GM20000 (cell line): ENCODE data around the gene LARGE1.

ENCODE experiments used
- DNase-seq: peaks from one replicate; pipeline ENCODE4 v3.0.0; 2012; ENCODE audit warnings: low spot score
- CTCF ChIP-seq: IDR thresholded peaks from 2 replicates; pipeline ENCODE4 v1.5.1; 2012; ENCODE audit warnings: mild to moderate bottlenecking, control low read depth; ENCODE audit errors: extremely low read depth, missing control alignments

Gene LARGE1

GRCh38 chr22:33605221-33605620 lies 315.1 kb downstream of the LARGE1 start:
- TF ChIP-seq CTCF, result no peak
- no peak for DNase-seq

- DNase-seq, result no peak
Measured at GRCh38 chr22:33601062-33601461, 319.2 kb downstream of the LARGE1 start.

DNA sequence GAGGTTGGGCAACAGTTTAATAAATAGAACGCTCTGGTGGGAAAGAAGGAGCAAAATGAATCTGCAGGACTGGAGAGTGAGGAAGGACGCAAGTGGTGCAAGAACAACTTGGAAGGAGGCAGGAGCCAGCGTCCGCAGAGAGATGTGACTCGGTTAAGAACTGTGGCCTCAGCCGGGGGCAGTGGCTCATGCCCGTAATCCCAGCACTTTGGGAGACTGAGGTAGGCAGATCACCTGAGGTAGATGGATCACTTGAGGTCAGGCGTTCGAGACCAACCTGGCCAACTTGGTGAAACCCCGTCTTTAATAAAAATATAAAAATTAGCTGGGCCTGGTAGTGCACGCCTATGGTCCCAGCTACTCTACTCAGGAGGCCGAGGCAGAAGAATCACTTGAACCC lies 319.7 kb downstream of the LARGE1 start:
- DNase-seq, result no peak
- no peak for TF ChIP-seq CTCF

More at GRCh38 chr22:33601062-33601461, 319.2 kb downstream of the LARGE1 start:
- no peak for TF ChIP-seq CTCF

DNA sequence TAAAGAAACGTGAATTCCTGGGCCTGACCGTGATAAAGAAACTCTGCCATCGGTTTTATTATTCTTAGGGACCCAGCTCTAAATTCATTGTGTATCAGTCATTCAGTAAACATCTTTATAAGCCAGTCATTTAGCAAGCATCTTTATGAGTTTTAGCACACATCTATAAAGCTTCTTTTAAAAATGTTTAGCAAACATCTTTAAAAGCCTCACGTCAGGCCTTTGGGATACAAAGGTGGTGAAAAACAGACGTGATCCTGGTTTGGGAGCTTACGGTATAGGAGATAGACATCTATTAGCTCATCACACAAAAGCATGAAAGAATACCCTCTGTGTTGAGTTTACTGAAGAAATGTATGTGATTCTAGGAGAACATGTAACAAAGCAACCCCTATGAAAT lies 320.2 kb downstream of the LARGE1 start:
- no peak for DNase-seq
- no peak for TF ChIP-seq CTCF

DNA sequence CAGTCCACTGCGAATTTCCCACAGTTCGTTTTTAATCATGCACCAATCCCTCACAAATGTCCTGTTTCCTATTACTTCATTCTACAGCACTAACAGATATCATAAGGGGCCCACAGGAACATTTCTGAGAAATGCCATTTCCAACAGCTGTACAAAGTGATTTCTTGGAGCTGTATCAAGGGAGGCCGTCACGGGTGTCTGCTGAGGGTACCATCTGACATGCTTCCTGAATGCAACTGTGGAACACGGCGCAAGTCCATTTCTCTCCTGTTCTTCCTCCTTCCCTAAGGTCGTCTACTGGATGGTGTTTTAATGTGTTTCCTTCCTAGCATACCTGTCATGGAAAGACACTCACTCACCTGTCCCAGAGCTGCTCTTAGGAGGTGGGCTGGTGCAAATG lies 320.7 kb downstream of the LARGE1 start:
- no peak for DNase-seq

GRCh38 chr22:33598821-33599220 lies 321.5 kb downstream of the LARGE1 start:
- DNase-seq, result no peak
- no peak for TF ChIP-seq CTCF

More for the DNA sequence above, 320.7 kb downstream of the LARGE1 start:
- TF ChIP-seq CTCF, result no peak

DNA sequence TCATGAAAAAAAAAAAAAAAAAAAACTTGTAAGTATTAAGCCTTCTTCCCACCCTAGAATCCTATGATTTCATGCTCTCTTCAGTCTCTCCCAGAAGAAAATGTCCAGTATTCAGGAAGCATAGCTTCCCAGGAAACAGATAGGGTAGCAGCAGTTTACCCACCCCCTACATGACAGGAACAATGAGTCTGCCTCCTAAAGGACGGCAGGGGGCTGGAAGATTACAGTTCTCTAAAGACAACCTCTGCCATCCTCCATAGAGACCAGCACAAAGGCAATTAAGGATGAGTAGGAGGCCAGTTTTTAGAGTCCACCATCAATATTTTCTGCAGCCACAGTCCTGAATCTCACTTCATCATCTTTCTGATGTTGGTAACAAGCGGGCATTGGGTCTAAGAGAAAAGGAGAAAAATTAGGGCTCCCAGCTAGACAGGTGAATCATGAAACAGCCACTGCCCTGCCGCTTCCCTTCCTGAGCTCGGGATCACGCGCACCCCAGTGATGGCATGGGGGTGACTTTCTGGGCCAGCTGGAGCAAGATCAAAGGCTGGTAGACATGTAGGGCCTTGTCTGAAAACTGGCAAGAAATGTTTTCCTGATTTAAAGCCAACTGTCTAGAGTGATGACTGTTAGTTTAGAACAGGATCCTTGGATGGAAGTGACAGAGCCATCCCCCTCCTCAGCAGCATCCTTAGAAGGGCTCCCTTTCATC lies 322.8 kb downstream of the LARGE1 start:
- no peak for TF ChIP-seq CTCF
- no peak for DNase-seq
